ENCODE data around the gene ZNF488. TPM values are rescaled to one million over a fixed set of nuclear protein-coding genes. Genes with fewer than 3 reads are reported as not detected.
"Not testable (repeated sequence)": the region's sequence is repeated elsewhere in the genome, so short reads cannot be mapped to it uniquely, and the experiment has no call there.

ZNF488 gene
- total and polyA plus RNA-seq, 2 donors (not counting 1 experiment from before 2014, with no cell fraction given): 0.07 TPM; not detected in 1

- no peaks in the 10 kb centered on the region for H4K20me1 ChIP-seq (ENCODE audit: control insufficient read depth, extremely low read depth, insufficient read depth, low read length)
- H3K27ac ChIP-seq (ENCODE audit: insufficient read depth, low read length): no peak overlapping the region
- H3K79me2 ChIP-seq (ENCODE audit: control insufficient read depth, insufficient read depth, low read length): no peaks in the 10 kb centered on the region
- no peaks in the 10 kb centered on the region for H3K36me3 ChIP-seq (ENCODE audit: control insufficient read depth, insufficient read depth, low read length)
- no peak overlapping the region for H2AFZ ChIP-seq (ENCODE audit: low read length)
- peaks cover 10% of the 10 kb centered on the region for H3K27me3 ChIP-seq (ENCODE audit: control insufficient read depth, insufficient read depth, low read length)
- H3K4me2 ChIP-seq (ENCODE audit: extremely low read depth, insufficient read depth, low read length): no peak overlapping the region
- no peak overlapping the region for H3K4me3 ChIP-seq (replicated peaks in 1 of 4; ENCODE audit: control extremely low read depth in 1 of 4, insufficient read depth in 1 of 4, low read depth in 3 of 4, low read length in 4 of 4)
- H3K4me1 ChIP-seq (ENCODE audit: control insufficient read depth, extremely low read depth, insufficient read depth, low read length): no peaks in the 10 kb centered on the region
- H3K9ac ChIP-seq (ENCODE audit: insufficient read depth, low read length): no peak overlapping the region
- no peaks in the 10 kb centered on the region for H3K9me3 ChIP-seq (ENCODE audit: control insufficient read depth, insufficient read depth, low read depth, low read length)
- no peak for DNase-seq (ENCODE audit: low read depth in 2 of 2)
- TF ChIP-seq EZH2 (IDR thresholded peaks at IDR 0.05; ENCODE audit: low read length, missing control alignments): no peak
- TF ChIP-seq CTCF (conservative IDR thresholded peaks at IDR 0.05 in 1 of 2, IDR thresholded peaks at IDR 0.05 in 1 of 2; ENCODE audit: low read depth in 1 of 2, low read length in 2 of 2): no peak
Observed at GRCh38 chr10:47389619-47390018, 5.5 kb upstream of the ZNF488 start.

- TF ChIP-seq CTCF (conservative IDR thresholded peaks at IDR 0.05 in 1 of 2, IDR thresholded peaks at IDR 0.05 in 1 of 2; ENCODE audit: low read depth in 1 of 2, low read length in 2 of 2): no peak
- no peak for TF ChIP-seq EZH2 (IDR thresholded peaks at IDR 0.05; ENCODE audit: low read length, missing control alignments)
- Histone ChIP-seq H2AFZ (ENCODE audit: low read length) (no peak overlapping the region), H3K36me3 (ENCODE audit: control insufficient read depth, insufficient read depth, low read length) (no peaks in the 10 kb centered on the region), H3K4me2 (ENCODE audit: extremely low read depth, insufficient read depth, low read length) (no peak overlapping the region), H4K20me1 (ENCODE audit: control insufficient read depth, extremely low read depth, insufficient read depth, low read length) (no peaks in the 10 kb centered on the region), H3K79me2 (ENCODE audit: control insufficient read depth, insufficient read depth, low read length) (no peaks in the 10 kb centered on the region), H3K9ac (ENCODE audit: insufficient read depth, low read length) (no peak overlapping the region), H3K9me3 (ENCODE audit: control insufficient read depth, insufficient read depth, low read depth, low read length) (no peaks in the 10 kb centered on the region), H3K27ac (ENCODE audit: insufficient read depth, low read length) (no peak overlapping the region), H3K4me1 (ENCODE audit: control insufficient read depth, extremely low read depth, insufficient read depth, low read length) (no peaks in the 10 kb centered on the region), H3K27me3 (ENCODE audit: control insufficient read depth, insufficient read depth, low read length) (peaks cover 6% of the 10 kb centered on the region), H3K4me3 (replicated peaks in 1 of 4; ENCODE audit: control extremely low read depth in 1 of 4, insufficient read depth in 1 of 4, low read depth in 3 of 4, low read length in 4 of 4) (no peak overlapping the region)
- DNase-seq (ENCODE audit: low read depth in 2 of 2): no peak
Observed at GRCh38 chr10:47388879-47389278, 4.8 kb upstream of the ZNF488 start.

DNA sequence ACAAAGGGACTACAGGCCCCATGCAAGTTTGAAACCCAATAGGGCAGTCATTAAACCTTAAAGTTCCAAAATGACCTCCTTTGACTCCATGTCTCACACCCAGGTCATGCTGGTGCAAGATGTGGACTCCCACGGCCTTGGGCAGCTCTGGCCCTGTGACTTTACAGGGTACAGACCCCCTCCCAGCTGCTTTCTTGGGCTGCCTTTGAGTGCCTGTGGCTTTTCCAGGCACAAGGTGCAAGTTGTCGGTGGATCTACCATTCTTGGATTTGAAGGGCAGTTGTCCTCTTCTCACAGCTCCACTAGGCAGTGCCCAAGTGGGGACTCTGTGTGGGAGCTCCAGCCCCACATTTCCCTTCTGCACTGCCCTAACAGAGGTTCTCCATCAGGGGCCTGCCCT, 2.0 kb upstream of the ZNF488 start:
- not testable (repeated sequence) for H3K9ac ChIP-seq (ENCODE audit: insufficient read depth, low read length); H3K4me3 ChIP-seq (replicated peaks in 1 of 4; ENCODE audit: control extremely low read depth in 1 of 4, insufficient read depth in 1 of 4, low read depth in 3 of 4, low read length in 4 of 4); DNase-seq (ENCODE audit: low read depth in 2 of 2); H3K4me2 ChIP-seq (ENCODE audit: extremely low read depth, insufficient read depth, low read length); H3K36me3 ChIP-seq (ENCODE audit: control insufficient read depth, insufficient read depth, low read length); H2AFZ ChIP-seq (ENCODE audit: low read length); H3K9me3 ChIP-seq (ENCODE audit: control insufficient read depth, insufficient read depth, low read depth, low read length); H3K27ac ChIP-seq (ENCODE audit: insufficient read depth, low read length); H4K20me1 ChIP-seq (ENCODE audit: control insufficient read depth, extremely low read depth, insufficient read depth, low read length); H3K79me2 ChIP-seq (ENCODE audit: control insufficient read depth, insufficient read depth, low read length); H3K4me1 ChIP-seq (ENCODE audit: control insufficient read depth, extremely low read depth, insufficient read depth, low read length)
- H3K27me3 ChIP-seq (ENCODE audit: control insufficient read depth, insufficient read depth, low read length): peaks cover 16% of the 10 kb centered on the region
